Neural cell (in vitro differentiated cells): ENCODE results near the gene RAB41.
"Not testable (repeated sequence)": the region's sequence is repeated elsewhere in the genome, so short reads cannot be mapped to it uniquely, and the experiment has no call there.

Experiments used
- EP300 ChIP-seq: fragments of 450-650 bp; conservative IDR thresholded peaks from 2 replicates; pipeline ENCODE4 v1.6.1; 2014; ENCODE audit warnings: antibody characterized with exemption, mild to moderate bottlenecking, moderate library complexity; ENCODE audit not compliant: poor library complexity, severe bottlenecking
- EZH2 ChIP-seq: fragments of 200-600, 300-800 bp; shearing (Covaris generic), sonication (generic); IDR thresholded peaks from 2 replicates; pipeline ENCODE4 v1.6.1; 2014; ENCODE audit warnings: antibody characterized with exemption, low read length, borderline replicate concordance, mild to moderate bottlenecking; ENCODE audit not compliant: insufficient read depth, poor library complexity, severe bottlenecking
- RAD21 ChIP-seq: fragments of 450-650 bp; conservative IDR thresholded peaks from 2 replicates; pipeline ENCODE4 v1.6.1; 2014; ENCODE audit warnings: antibody characterized with exemption, mild to moderate bottlenecking, moderate library complexity
- TAF1 ChIP-seq: IDR thresholded peaks from 2 replicates; pipeline ENCODE4 v1.6.1; 2012; ENCODE audit warnings: low read depth
- TF ChIP-seq, protein P1 (sequence below): fragments of 450-650 bp; IDR thresholded peaks from 2 replicates; pipeline ENCODE4 v1.5.1; 2014; ENCODE audit warnings: antibody characterized with exemption, mild to moderate bottlenecking, moderate library complexity; ENCODE audit not compliant: poor library complexity, severe bottlenecking
- TF ChIP-seq, protein P2 (sequence below): IDR thresholded peaks from 2 replicates; pipeline ENCODE4 v1.6.1; 2012; ENCODE audit warnings: borderline replicate concordance

DNA sequence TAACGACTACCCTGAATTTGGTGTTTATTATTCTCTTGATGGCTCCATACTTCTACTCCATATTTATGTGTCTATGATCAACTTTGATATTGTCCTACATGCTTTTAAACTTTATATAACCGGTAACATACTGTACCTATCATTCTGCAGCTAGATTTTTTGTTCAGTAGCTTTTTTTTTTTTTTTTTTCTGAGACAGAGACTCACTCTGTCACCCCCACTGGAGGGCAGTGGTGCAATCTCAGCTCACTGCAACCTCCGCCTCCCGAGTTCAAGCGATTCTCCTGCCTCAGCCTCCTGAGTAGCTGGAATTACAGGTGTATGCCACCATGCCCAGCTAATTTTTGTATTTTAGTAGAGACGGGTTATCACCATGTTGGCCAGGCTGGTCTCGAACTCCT, 7.9 kb upstream of the RAB41 start:
- TF ChIP-seq, protein P1, sequence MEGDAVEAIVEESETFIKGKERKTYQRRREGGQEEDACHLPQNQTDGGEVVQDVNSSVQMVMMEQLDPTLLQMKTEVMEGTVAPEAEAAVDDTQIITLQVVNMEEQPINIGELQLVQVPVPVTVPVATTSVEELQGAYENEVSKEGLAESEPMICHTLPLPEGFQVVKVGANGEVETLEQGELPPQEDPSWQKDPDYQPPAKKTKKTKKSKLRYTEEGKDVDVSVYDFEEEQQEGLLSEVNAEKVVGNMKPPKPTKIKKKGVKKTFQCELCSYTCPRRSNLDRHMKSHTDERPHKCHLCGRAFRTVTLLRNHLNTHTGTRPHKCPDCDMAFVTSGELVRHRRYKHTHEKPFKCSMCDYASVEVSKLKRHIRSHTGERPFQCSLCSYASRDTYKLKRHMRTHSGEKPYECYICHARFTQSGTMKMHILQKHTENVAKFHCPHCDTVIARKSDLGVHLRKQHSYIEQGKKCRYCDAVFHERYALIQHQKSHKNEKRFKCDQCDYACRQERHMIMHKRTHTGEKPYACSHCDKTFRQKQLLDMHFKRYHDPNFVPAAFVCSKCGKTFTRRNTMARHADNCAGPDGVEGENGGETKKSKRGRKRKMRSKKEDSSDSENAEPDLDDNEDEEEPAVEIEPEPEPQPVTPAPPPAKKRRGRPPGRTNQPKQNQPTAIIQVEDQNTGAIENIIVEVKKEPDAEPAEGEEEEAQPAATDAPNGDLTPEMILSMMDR = not testable (repeated sequence)
- not testable (repeated sequence) for TF ChIP-seq RAD21, EP300, TAF1, EZH2
- TF ChIP-seq, protein P2, sequence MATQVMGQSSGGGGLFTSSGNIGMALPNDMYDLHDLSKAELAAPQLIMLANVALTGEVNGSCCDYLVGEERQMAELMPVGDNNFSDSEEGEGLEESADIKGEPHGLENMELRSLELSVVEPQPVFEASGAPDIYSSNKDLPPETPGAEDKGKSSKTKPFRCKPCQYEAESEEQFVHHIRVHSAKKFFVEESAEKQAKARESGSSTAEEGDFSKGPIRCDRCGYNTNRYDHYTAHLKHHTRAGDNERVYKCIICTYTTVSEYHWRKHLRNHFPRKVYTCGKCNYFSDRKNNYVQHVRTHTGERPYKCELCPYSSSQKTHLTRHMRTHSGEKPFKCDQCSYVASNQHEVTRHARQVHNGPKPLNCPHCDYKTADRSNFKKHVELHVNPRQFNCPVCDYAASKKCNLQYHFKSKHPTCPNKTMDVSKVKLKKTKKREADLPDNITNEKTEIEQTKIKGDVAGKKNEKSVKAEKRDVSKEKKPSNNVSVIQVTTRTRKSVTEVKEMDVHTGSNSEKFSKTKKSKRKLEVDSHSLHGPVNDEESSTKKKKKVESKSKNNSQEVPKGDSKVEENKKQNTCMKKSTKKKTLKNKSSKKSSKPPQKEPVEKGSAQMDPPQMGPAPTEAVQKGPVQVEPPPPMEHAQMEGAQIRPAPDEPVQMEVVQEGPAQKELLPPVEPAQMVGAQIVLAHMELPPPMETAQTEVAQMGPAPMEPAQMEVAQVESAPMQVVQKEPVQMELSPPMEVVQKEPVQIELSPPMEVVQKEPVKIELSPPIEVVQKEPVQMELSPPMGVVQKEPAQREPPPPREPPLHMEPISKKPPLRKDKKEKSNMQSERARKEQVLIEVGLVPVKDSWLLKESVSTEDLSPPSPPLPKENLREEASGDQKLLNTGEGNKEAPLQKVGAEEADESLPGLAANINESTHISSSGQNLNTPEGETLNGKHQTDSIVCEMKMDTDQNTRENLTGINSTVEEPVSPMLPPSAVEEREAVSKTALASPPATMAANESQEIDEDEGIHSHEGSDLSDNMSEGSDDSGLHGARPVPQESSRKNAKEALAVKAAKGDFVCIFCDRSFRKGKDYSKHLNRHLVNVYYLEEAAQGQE = not testable (repeated sequence)
